H1 (cell line): ENCODE data around the gene CYP1A2. TPM values are rescaled to one million over a fixed set of nuclear protein-coding genes. Genes with fewer than 3 reads are reported as not detected.

Source experiments
- CTCF ChIA-PET: fragments of 300-600 bp; sonication (Branson Sonifier 250); formaldehyde crosslinking; loops from one replicate; lab custom pipeline; 2021; ENCODE audit not compliant: partially characterized antibody; lab: Charles Lee
- POLR2A ChIA-PET: fragments of 300-600 bp; sonication (Branson Sonifier 250); formaldehyde crosslinking; loops from one replicate; lab custom pipeline; 2021; ENCODE audit warnings: inconsistent platforms; ENCODE audit not compliant: partially characterized antibody; lab: Charles Lee
- DNase-seq, 2 experiments: peaks; one replicate each; pipeline versions ENCODE4 v3.0.0 to v3.0.0-alpha.2; 2010 to 2022; ENCODE audit warnings: low spot score in 2 of 2, low read depth in 1 of 2, mixed read lengths in 1 of 2
- FAIRE-seq: peaks from 2 replicates; lab custom pipeline; 2011; peaks lifted over from hg19 to GRCh38; lab: Jason Lieb, UNC
- H2AFZ ChIP-seq: 2 replicates; pipeline ENCODE4 v1.8.1; 2012; ENCODE audit warnings: low read length, inconsistent platforms
- H2AK5ac ChIP-seq: 2 replicates; pipeline ENCODE4 v1.6.1; 2013; ENCODE audit warnings: low read depth, low read length
- H2BK120ac ChIP-seq: replicated peaks from 2 replicates; pipeline ENCODE3; 2013; ENCODE audit warnings: low read depth, low read length, inconsistent platforms
- H2BK12ac ChIP-seq: 2 replicates; pipeline ENCODE4 v1.6.1; 2013; ENCODE audit warnings: low read depth, low read length
- H2BK15ac ChIP-seq: 2 replicates; pipeline ENCODE4 v1.6.1; 2013; ENCODE audit warnings: low read length
- H2BK20ac ChIP-seq: 2 replicates; pipeline ENCODE4 v1.6.1; 2013; ENCODE audit warnings: low read length
- H2BK5ac ChIP-seq: 2 replicates; pipeline ENCODE4 v1.6.1; 2013; ENCODE audit warnings: low read depth, low read length
- H3K14ac ChIP-seq: 2 replicates; pipeline ENCODE4 v1.6.1; 2013; ENCODE audit warnings: inconsistent platforms; ENCODE audit not compliant: insufficient read length
- H3K18ac ChIP-seq: 2 replicates; pipeline ENCODE4 v1.6.1; 2013; ENCODE audit warnings: low read length; ENCODE audit errors: extremely low read depth
- H3K23ac ChIP-seq: 2 replicates; pipeline ENCODE4 v1.6.1; 2013; ENCODE audit warnings: inconsistent platforms; ENCODE audit not compliant: insufficient read length
- H3K23me2 ChIP-seq: 2 replicates; pipeline ENCODE4 v1.6.1; 2013; ENCODE audit warnings: low read depth, low read length
- H3K27ac ChIP-seq: 2 replicates; pipeline ENCODE4 v1.6.1; 2011; ENCODE audit warnings: low read depth, low read length, inconsistent platforms
- H3K27me3 ChIP-seq, 4 experiments: replicated peaks in 1 of 4; 1 replicate in 1 of 4; 2 replicates in 3 of 4; pipeline versions ENCODE4 v1.6.1 to v1.8.1; 2011 to 2013; ENCODE audit warnings: low read length in 3 of 4, mild to moderate bottlenecking in 3 of 4, inconsistent platforms in 2 of 4, mixed read lengths in 2 of 4, moderate library complexity in 1 of 4; ENCODE audit not compliant: control insufficient read depth in 3 of 4, insufficient read depth in 3 of 4; ENCODE audit errors: extremely low read depth in 1 of 4
- H3K36me3 ChIP-seq, 4 experiments: 2 replicates each; pipeline versions ENCODE4 v1.6.1 to v1.8.1; 2011 to 2013; ENCODE audit warnings: mild to moderate bottlenecking in 4 of 4, low read length in 3 of 4, moderate library complexity in 2 of 4, control low read depth in 1 of 4, inconsistent platforms in 1 of 4; ENCODE audit not compliant: insufficient read depth in 4 of 4, control insufficient read depth in 2 of 4
- H3K4ac ChIP-seq: replicated peaks from 2 replicates; pipeline ENCODE3; 2013; ENCODE audit warnings: low read length, low read depth, mixed read lengths, inconsistent platforms; ENCODE audit not compliant: insufficient read length
- H3K4me1 ChIP-seq, 4 experiments: replicated peaks in 1 of 4; 1 replicate in 1 of 4; 2 replicates in 3 of 4; pipeline versions ENCODE4 v1.6.1 to v1.8.1; 2011 to 2013; ENCODE audit warnings: low read length in 3 of 4, inconsistent platforms in 2 of 4, mixed read lengths in 1 of 4; ENCODE audit not compliant: insufficient read depth in 4 of 4, control insufficient read depth in 3 of 4
- H3K4me2 ChIP-seq, 2 experiments: 2 replicates each; pipeline versions ENCODE4 v1.6.1 to v1.8.1; 2011 to 2013; ENCODE audit warnings: low read depth in 2 of 2, low read length in 2 of 2, control low read depth in 1 of 2, inconsistent platforms in 1 of 2, mild to moderate bottlenecking in 1 of 2; ENCODE audit not compliant: insufficient read depth in 1 of 2
- H3K4me3 ChIP-seq, 4 experiments: fragments of 200-600, 300-600 bp in 1 of 4; sonication (generic), shearing (Covaris generic), sonication (Bioruptor Twin) in 1 of 4; 2 replicates each; pipeline versions ENCODE4 v1.5.1 to v1.8.1; 2011 to 2016; ENCODE audit warnings: low read length in 4 of 4, low read depth in 3 of 4, control low read depth in 2 of 4, inconsistent platforms in 2 of 4, mild to moderate bottlenecking in 2 of 4, mixed read lengths in 1 of 4, moderate library complexity in 1 of 4; ENCODE audit not compliant: insufficient read depth in 2 of 4; ENCODE audit errors: extremely low read depth in 1 of 4
- H3K56ac ChIP-seq: replicated peaks from 2 replicates; pipeline ENCODE3; 2013; ENCODE audit warnings: low read depth, mild to moderate bottlenecking, mixed read lengths, low read length, inconsistent platforms; ENCODE audit not compliant: insufficient read length
- H3K79me1 ChIP-seq: 2 replicates; pipeline ENCODE4 v1.6.1; 2013; ENCODE audit warnings: low read depth, low read length, control low read depth
- H3K79me2 ChIP-seq, 2 experiments: 2 replicates each; pipeline versions ENCODE4 v1.6.1 to v1.8.1; 2012 to 2013; ENCODE audit warnings: low read length in 2 of 2, mild to moderate bottlenecking in 2 of 2, inconsistent platforms in 1 of 2; ENCODE audit not compliant: insufficient read depth in 2 of 2, control insufficient read depth in 1 of 2
- H3K9ac ChIP-seq, 4 experiments: replicated peaks in 1 of 4; 1 replicate in 1 of 4; 2 replicates in 3 of 4; pipeline versions ENCODE4 v1.6.1 to v1.8.1; 2011 to 2013; ENCODE audit warnings: low read depth in 3 of 4, low read length in 3 of 4, control low read depth in 2 of 4, mild to moderate bottlenecking in 2 of 4, moderate library complexity in 2 of 4, inconsistent platforms in 1 of 4; ENCODE audit errors: extremely low read depth in 1 of 4
- H3K9me3 ChIP-seq, 2 experiments: 2 replicates each; pipeline versions ENCODE4 v1.6.1 to v1.8.1; 2012 to 2013; ENCODE audit warnings: mild to moderate bottlenecking in 2 of 2, moderate library complexity in 2 of 2, control low read depth in 1 of 2, inconsistent platforms in 1 of 2, low read depth in 1 of 2, low read length in 1 of 2, mixed read lengths in 1 of 2; ENCODE audit not compliant: insufficient read depth in 2 of 2
- H4K20me1 ChIP-seq, 2 experiments: replicated peaks in 1 of 2; 2 replicates each; pipeline versions ENCODE3 to v1.8.1; 2011 to 2013; ENCODE audit warnings: inconsistent platforms in 2 of 2, low read length in 2 of 2, mild to moderate bottlenecking in 1 of 2; ENCODE audit not compliant: insufficient read depth in 2 of 2, control insufficient read depth in 1 of 2
- H4K5ac ChIP-seq: 2 replicates; pipeline ENCODE4 v1.6.1; 2013; ENCODE audit warnings: low read length, low read depth, mixed read lengths, inconsistent platforms; ENCODE audit not compliant: insufficient read length
- H4K8ac ChIP-seq: 2 replicates; pipeline ENCODE4 v1.8.0; 2013; ENCODE audit warnings: mild to moderate bottlenecking, moderate library complexity, low read length, inconsistent platforms; ENCODE audit not compliant: insufficient read depth; ENCODE audit errors: extremely low read depth
- H4K91ac ChIP-seq: replicated peaks from 2 replicates; pipeline ENCODE3; 2013; ENCODE audit warnings: low read length, mixed read lengths, inconsistent platforms; ENCODE audit not compliant: insufficient read length
- ATF3 ChIP-seq: IDR thresholded peaks from 2 replicates; pipeline ENCODE4 v1.6.1; 2011; ENCODE audit warnings: low read depth, mild to moderate bottlenecking, low read length; ENCODE audit not compliant: insufficient read depth
- FOSL1 ChIP-seq: IDR thresholded peaks from 2 replicates; pipeline ENCODE4 v1.6.1; 2011; ENCODE audit warnings: mild to moderate bottlenecking, low read depth, low read length, moderate library complexity; ENCODE audit not compliant: insufficient read depth
- JUND ChIP-seq: IDR thresholded peaks from 2 replicates; pipeline ENCODE4 v1.6.1; 2011; ENCODE audit warnings: mild to moderate bottlenecking, improper control_type of control experiment, low read length
- RAD21 ChIP-seq, 2 experiments: IDR thresholded peaks in 1 of 2; conservative IDR thresholded peaks in 1 of 2; 2 replicates each; pipeline ENCODE4 v1.6.1; 2011; ENCODE audit warnings: low read depth in 2 of 2, low read length in 2 of 2, improper control_type of control experiment in 1 of 2, inconsistent platforms in 1 of 2, mild to moderate bottlenecking in 1 of 2, moderate library complexity in 1 of 2
- SIRT6 ChIP-seq: IDR thresholded peaks from one replicate; pipeline ENCODE4 v1.7.1; 2012; ENCODE audit warnings: low read length, inconsistent platforms
- SIX5 ChIP-seq: IDR thresholded peaks from 2 replicates; pipeline ENCODE4 v1.6.1; 2011; ENCODE audit warnings: mild to moderate bottlenecking, low read depth, low read length
- SRF ChIP-seq: IDR thresholded peaks from 2 replicates; pipeline ENCODE4 v1.6.1; 2011; ENCODE audit warnings: mild to moderate bottlenecking, low read depth, low read length, moderate library complexity
- TBP ChIP-seq: IDR thresholded peaks from 2 replicates; pipeline ENCODE4 v1.6.1; 2011; ENCODE audit warnings: low read depth, low read length, improper control_type of control experiment
- TEAD4 ChIP-seq: IDR thresholded peaks from 2 replicates; pipeline ENCODE4 v1.6.1; 2012; ENCODE audit warnings: low read depth, low read length, inconsistent platforms, mixed read lengths
- USF2 ChIP-seq: IDR thresholded peaks from 2 replicates; pipeline ENCODE4 v1.6.1; 2011; ENCODE audit warnings: low read length, improper control_type of control experiment
- WGBS, 2 experiments: shearing (Covaris generic) in 1 of 2; methylation state at CpG; one replicate each; pipeline versions ENCODE4 v1.1.6 to v1.1.7; 2013 to 2015; ENCODE audit warnings: low lambda C conversion rate in 2 of 2, mixed read lengths in 2 of 2, inconsistent platforms in 1 of 2, low coverage in 1 of 2, missing lambda C conversion rate in 1 of 2; ENCODE audit not compliant: insufficient replicate concordance in 2 of 2, insufficient coverage in 1 of 2, insufficient read length in 1 of 2; ENCODE audit errors: extremely low coverage in 1 of 2, missing lambda C conversion rate in 1 of 2; 5-methylcytosine and 5-hydroxymethylcytosine counted together
- polyA plus RNA-seq, 7 experiments: library from polyadenylated mRNA; depleted of rRNA in 3 of 7; stranded (reverse) in 5 of 7; unstranded in 2 of 7; fragments of >200 nt in 5 of 7; fragments of 200-250 nt in 2 of 7; gene quantifications; 1 replicate in 5 of 7; 2 replicates in 1 of 7; 4 replicates in 1 of 7; pipeline versions ENCODE4 v1.2.1 to v1.2.3, GENCODE V29; 2011 to 2013; ENCODE audit warnings: missing spikeins in 2 of 7, mixed read lengths in 2 of 7
- total RNA-seq: library from RNA; stranded (reverse); fragmentation: NEBNext Ultra II Directional; extraction: Animal tissue kit (Norgen Biotek cat#: 25700); gene quantifications from 2 replicates; pipeline ENCODE4 v1.2.1, GENCODE V29; 2021

The CYP1A2 gene
- total and polyA plus RNA-seq, 2 of the 8 experiments (the other 6 are each of a cell fraction or from before 2014, with no cell fraction given) = not detected

- peaks cover 0 to 5% (median 2%) of the 10 kb centered on the region in 4 experiments; a peak in 3 of 7 replicates for H3K4me1 ChIP-seq
- H3K79me1 ChIP-seq = 0 out of 2 replicates have a peak, but pooled peaks cover 2% of the 10 kb centered on the region
- no peak overlapping the region for H3K9ac ChIP-seq
- no peak overlapping the region for H3K56ac ChIP-seq
- peaks cover 2 to 14% of the 10 kb centered on the region in 2 experiments for H4K20me1 ChIP-seq
- H4K91ac ChIP-seq = peak overlapping the region; percentile 81
- no peaks in the 10 kb centered on the region for H3K27me3 ChIP-seq
- no peak overlapping the region for H3K4ac ChIP-seq
- H3K4me2 ChIP-seq = no peak overlapping the region; a peak in 1 of 4 replicates
- H3K27ac ChIP-seq = no peak overlapping the region
- no peak overlapping the region for H2BK15ac ChIP-seq
- H3K14ac ChIP-seq = no peak overlapping the region
- H2AFZ ChIP-seq = no peak overlapping the region
- peaks cover 0 to 14% (median 0%) of the 10 kb centered on the region in 4 experiments; a peak in 1 of 8 replicates for H3K36me3 ChIP-seq
- H3K23me2 ChIP-seq = no peaks in the 10 kb centered on the region
- peak overlapping the region; percentile 50; the same call in 1 of the 2 replicates for H2BK5ac ChIP-seq
- 59% methylated on average over 18 of the region's 18 CpGs; no CpG with 5 or more reads in 1 of the 2 experiments for WGBS, 2 experiments
- no peak for FAIRE-seq
- H4K8ac ChIP-seq = no peak overlapping the region; the same call in 1 of the 2 replicates
- H2BK12ac ChIP-seq = no peak overlapping the region
- H2BK120ac ChIP-seq = no peak overlapping the region
- no peaks in the 10 kb centered on the region for H3K79me2 ChIP-seq
- POLR2A ChIA-PET = interaction anchor here (0.7 to 3.6 kb wide), 7 partner anchors 9 to 126 kb away, joined by 3 to 20 read pairs (median 3); partner anchors contain the start of gene MPI
- no peak overlapping the region for H3K23ac ChIP-seq
- no peak overlapping the region; the same call in 1 of the 2 replicates for H3K18ac ChIP-seq
- CTCF ChIA-PET = interaction anchor here (0.6 to 53.7 kb wide), 41 partner anchors 9 to 551 kb away, joined by 3 to 1439 read pairs (median 5); partner anchors contain the start of genes CLK3, CPLX3, CSK and CYP1A2
- DNase-seq = peak; percentile 34 to 96
- H3K9me3 ChIP-seq = no peaks in the 10 kb centered on the region
- no peak overlapping the region for H3K4me3 ChIP-seq
- H2AK5ac ChIP-seq = no peak overlapping the region
- no peak overlapping the region for H2BK20ac ChIP-seq
- peak overlapping the region; percentile 9 for H4K5ac ChIP-seq
- TF ChIP-seq SIRT6 (no peak), SIX5 (no peak), JUND (0 out of 2 replicates have a peak, but pooled peaks have one; percentile 61), SRF (no peak), USF2 (no peak), ATF3 (no peak), TBP (no peak; the same call in 1 of the 2 replicates), RAD21 (IDR thresholded peaks at IDR 0.05 in 1 of 2, conservative IDR thresholded peaks at IDR 0.05 in 1 of 2; ENCODE audit: low read depth in 2 of 2, low read length in 2 of 2) (peak; percentile 88 to 91), TEAD4 (0 out of 2 replicates have a peak, but pooled peaks have one; percentile 13), FOSL1 (no peak)
Observed at GRCh38 chr15:74799856-74800558, 51.4 kb downstream of the CYP1A2 start.
